Activated T-helper 9 cell treated with anti-CD3 and anti-CD28 coated beads, Interleukin-2, amount 50 U/mL, for 16 hours (primary cell): ENCODE measurements around the gene PCDH1.

Experiments used
- DNase-seq: peaks from one replicate; pipeline ENCODE4 v3.0.0-alpha.2; 2020; ENCODE audit warnings: low read depth

PCDH1 gene

GRCh38 chr5:141808857-141809256 is 69.4 kb downstream of the PCDH1 start:
- DNase-seq, result no peak

- DNase-seq, result no peak
These were observed 70.5 kb downstream of the PCDH1 start for GRCh38 chr5:141807732-141808131.

GRCh38 chr5:141807329-141807728 is 70.9 kb downstream of the PCDH1 start:
- no peak for DNase-seq

- no peak for DNase-seq
These were observed 71.6 kb downstream of the PCDH1 start for GRCh38 chr5:141806626-141807025.

- no peak for DNase-seq
These were observed 72.2 kb downstream of the PCDH1 start for GRCh38 chr5:141805874-141806595.

GRCh38 chr5:141804475-141804874 is 73.7 kb downstream of the PCDH1 start:
- DNase-seq, result no peak
